ENCODE data around the gene TEPSIN. TPM values are rescaled to one million over a fixed set of nuclear protein-coding genes. Genes with fewer than 3 reads are reported as not detected.

The TEPSIN gene
- total and polyA plus RNA-seq, 2 of the 13 experiments (the other 11 are each of a cell fraction or from before 2014, with no cell fraction given), result 16.1 to 18.8 TPM

DNA sequence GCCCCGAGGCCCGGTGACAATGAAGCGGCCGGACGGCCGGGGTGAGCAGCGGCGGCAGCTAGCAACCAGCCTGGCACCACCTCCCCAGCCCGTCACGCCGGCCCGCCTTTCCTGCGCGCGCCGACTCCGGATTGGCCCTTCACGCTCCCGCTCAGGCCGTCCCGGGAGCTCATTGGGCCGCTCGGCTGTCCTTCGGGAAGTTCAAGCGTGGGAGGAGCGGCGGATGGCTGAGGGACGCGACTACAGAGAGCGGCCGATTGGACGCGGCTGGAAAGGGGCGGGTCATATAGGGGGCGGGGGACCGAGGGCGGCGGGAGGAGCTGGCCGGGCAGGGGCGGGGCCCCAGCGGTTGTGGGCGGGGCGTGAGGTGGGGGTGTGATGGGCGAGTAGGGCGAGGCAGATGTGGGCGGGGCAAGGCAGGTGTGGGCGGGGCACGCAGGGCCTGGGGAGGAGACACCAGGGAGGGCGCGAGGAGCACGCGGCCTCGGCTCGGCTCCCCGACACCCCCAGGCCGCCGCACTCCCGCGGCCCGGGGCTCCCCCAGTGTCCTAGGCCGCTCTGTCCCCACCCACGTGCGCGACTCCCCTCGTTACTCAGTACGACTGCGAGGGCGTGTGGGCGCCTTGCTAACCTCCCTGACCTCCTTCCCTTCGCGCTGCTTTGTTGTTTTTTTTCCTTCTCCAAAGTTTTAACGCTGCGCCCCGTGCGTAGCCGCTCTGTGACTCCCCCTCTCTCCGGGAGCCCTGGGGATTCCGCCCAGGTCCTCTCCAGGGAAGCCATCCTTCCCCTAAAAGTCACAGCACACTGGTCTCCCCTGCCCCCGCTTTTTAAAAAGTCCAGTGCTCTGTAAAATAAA, 15.7 kb downstream of the TEPSIN start, which contains the start of gene CEP131 (continued):
- TF ChIP-seq, protein P1, sequence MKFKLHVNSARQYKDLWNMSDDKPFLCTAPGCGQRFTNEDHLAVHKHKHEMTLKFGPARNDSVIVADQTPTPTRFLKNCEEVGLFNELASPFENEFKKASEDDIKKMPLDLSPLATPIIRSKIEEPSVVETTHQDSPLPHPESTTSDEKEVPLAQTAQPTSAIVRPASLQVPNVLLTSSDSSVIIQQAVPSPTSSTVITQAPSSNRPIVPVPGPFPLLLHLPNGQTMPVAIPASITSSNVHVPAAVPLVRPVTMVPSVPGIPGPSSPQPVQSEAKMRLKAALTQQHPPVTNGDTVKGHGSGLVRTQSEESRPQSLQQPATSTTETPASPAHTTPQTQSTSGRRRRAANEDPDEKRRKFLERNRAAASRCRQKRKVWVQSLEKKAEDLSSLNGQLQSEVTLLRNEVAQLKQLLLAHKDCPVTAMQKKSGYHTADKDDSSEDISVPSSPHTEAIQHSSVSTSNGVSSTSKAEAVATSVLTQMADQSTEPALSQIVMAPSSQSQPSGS (CRISPR knock-in tag; IDR thresholded peaks at IDR 0.05), result no peak
- no peak for TF ChIP-seq ZNF501 (CRISPR knock-in tag; IDR thresholded peaks at IDR 0.05)
- no peak for TF ChIP-seq ATM (IDR thresholded peaks at IDR 0.05; ENCODE audit: borderline replicate concordance)
- TF ChIP-seq FOSL2 (CRISPR knock-in tag; IDR thresholded peaks at IDR 0.05), result peak; percentile 10; the same call in 1 of the 2 replicates
- TF ChIP-seq ZNF30 (CRISPR knock-in tag; IDR thresholded peaks at IDR 0.05), result peak; percentile 10; the same call in 1 of the 2 replicates
- TF ChIP-seq ZNF660 (CRISPR knock-in tag; IDR thresholded peaks at IDR 0.05; ENCODE audit: borderline replicate concordance, low read depth), result 0 out of 2 replicates have a peak, but pooled peaks have one; percentile 44
- TF ChIP-seq, protein P2, sequence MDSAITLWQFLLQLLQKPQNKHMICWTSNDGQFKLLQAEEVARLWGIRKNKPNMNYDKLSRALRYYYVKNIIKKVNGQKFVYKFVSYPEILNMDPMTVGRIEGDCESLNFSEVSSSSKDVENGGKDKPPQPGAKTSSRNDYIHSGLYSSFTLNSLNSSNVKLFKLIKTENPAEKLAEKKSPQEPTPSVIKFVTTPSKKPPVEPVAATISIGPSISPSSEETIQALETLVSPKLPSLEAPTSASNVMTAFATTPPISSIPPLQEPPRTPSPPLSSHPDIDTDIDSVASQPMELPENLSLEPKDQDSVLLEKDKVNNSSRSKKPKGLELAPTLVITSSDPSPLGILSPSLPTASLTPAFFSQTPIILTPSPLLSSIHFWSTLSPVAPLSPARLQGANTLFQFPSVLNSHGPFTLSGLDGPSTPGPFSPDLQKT (CRISPR knock-in tag; IDR thresholded peaks at IDR 0.05; ENCODE audit: borderline replicate concordance), result no peak
- TF ChIP-seq ZNF761 (CRISPR knock-in tag; conservative IDR thresholded peaks at IDR 0.05), result peak; percentile 38; the same call in 1 of the 2 replicates
- TF ChIP-seq, protein P3, sequence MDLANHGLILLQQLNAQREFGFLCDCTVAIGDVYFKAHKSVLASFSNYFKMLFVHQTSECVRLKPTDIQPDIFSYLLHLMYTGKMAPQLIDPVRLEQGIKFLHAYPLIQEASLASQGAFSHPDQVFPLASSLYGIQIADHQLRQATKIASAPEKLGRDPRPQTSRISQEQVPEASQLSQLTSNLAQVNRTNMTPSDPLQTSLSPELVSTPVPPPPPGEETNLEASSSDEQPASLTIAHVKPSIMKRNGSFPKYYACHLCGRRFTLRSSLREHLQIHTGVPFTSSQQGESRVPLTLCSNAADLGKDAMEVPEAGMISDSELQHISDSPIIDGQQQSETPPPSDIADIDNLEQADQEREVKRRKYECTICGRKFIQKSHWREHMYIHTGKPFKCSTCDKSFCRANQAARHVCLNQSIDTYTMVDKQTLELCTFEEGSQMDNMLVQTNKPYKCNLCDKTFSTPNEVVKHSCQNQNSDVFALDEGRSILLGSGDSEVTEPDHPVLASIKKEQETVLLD (CRISPR knock-in tag; IDR thresholded peaks at IDR 0.05; ENCODE audit: low read depth), result 0 out of 2 replicates have a peak, but pooled peaks have one; percentile 9
- no peak for TF ChIP-seq CBFB (CRISPR knock-in tag; IDR thresholded peaks at IDR 0.05)
- TF ChIP-seq, protein P4, sequence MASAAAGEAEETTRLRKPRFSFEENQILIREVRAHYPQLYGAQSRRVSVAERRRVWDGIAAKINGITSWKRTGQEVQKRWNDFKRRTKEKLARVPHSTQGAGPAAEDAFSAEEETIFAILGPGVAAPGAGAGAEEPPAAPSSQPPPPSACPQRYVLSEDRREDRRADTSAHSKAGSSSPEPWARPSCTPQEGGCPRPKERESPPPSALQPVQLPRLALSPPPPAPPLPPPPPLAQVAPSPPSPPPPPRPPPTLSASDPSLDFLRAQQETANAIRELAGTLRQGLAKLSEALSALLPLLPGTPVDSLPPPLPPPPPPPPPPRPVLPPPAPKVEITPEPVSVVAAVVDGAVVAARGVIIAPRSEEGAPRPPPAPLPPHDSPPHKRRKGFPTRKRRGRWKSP (CRISPR knock-in tag; IDR thresholded peaks at IDR 0.05), result peak; percentile 84
- TF ChIP-seq, protein P5, sequence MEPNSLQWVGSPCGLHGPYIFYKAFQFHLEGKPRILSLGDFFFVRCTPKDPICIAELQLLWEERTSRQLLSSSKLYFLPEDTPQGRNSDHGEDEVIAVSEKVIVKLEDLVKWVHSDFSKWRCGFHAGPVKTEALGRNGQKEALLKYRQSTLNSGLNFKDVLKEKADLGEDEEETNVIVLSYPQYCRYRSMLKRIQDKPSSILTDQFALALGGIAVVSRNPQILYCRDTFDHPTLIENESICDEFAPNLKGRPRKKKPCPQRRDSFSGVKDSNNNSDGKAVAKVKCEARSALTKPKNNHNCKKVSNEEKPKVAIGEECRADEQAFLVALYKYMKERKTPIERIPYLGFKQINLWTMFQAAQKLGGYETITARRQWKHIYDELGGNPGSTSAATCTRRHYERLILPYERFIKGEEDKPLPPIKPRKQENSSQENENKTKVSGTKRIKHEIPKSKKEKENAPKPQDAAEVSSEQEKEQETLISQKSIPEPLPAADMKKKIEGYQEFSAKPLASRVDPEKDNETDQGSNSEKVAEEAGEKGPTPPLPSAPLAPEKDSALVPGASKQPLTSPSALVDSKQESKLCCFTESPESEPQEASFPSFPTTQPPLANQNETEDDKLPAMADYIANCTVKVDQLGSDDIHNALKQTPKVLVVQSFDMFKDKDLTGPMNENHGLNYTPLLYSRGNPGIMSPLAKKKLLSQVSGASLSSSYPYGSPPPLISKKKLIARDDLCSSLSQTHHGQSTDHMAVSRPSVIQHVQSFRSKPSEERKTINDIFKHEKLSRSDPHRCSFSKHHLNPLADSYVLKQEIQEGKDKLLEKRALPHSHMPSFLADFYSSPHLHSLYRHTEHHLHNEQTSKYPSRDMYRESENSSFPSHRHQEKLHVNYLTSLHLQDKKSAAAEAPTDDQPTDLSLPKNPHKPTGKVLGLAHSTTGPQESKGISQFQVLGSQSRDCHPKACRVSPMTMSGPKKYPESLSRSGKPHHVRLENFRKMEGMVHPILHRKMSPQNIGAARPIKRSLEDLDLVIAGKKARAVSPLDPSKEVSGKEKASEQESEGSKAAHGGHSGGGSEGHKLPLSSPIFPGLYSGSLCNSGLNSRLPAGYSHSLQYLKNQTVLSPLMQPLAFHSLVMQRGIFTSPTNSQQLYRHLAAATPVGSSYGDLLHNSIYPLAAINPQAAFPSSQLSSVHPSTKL (CRISPR knock-in tag; IDR thresholded peaks at IDR 0.05), result peak; percentile 39; the same call in 1 of the 2 replicates
- TF ChIP-seq, protein P6, sequence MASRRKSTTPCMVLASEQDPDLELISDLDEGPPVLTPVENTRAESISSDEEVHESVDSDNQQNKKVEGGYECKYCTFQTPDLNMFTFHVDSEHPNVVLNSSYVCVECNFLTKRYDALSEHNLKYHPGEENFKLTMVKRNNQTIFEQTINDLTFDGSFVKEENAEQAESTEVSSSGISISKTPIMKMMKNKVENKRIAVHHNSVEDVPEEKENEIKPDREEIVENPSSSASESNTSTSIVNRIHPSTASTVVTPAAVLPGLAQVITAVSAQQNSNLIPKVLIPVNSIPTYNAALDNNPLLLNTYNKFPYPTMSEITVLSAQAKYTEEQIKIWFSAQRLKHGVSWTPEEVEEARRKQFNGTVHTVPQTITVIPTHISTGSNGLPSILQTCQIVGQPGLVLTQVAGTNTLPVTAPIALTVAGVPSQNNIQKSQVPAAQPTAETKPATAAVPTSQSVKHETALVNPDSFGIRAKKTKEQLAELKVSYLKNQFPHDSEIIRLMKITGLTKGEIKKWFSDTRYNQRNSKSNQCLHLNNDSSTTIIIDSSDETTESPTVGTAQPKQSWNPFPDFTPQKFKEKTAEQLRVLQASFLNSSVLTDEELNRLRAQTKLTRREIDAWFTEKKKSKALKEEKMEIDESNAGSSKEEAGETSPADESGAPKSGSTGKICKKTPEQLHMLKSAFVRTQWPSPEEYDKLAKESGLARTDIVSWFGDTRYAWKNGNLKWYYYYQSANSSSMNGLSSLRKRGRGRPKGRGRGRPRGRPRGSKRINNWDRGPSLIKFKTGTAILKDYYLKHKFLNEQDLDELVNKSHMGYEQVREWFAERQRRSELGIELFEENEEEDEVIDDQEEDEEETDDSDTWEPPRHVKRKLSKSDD (CRISPR knock-in tag; IDR thresholded peaks at IDR 0.05; ENCODE audit: low read depth), result 0 out of 2 replicates have a peak, but pooled peaks have one; percentile 65
- TF ChIP-seq NFRKB (IDR thresholded peaks at IDR 0.05), result no peak
- TF ChIP-seq KMT2B (CRISPR knock-in tag; IDR thresholded peaks at IDR 0.05), result peak; percentile 76
